ENCODE measurements around the gene KCMF1.
"Not testable (repeated sequence)": the region's sequence is repeated elsewhere in the genome, so short reads cannot be mapped to it uniquely, and the experiment has no call there.

KCMF1 gene

GRCh38 chr2:84942964-84943421 is 28.0 kb upstream of the KCMF1 start:
- no peak for DNase-seq (ENCODE audit: low read depth)
- no peak for TF ChIP-seq CTCF (conservative IDR thresholded peaks at IDR 0.05; ENCODE audit: low read depth, low read length)
- no peak overlapping the region for H3K4me3 ChIP-seq (ENCODE audit: low read length)

- TF ChIP-seq CTCF (conservative IDR thresholded peaks at IDR 0.05; ENCODE audit: low read depth, low read length): no peak
- no peak overlapping the region for H3K4me3 ChIP-seq (ENCODE audit: low read length)
- no peak for DNase-seq (ENCODE audit: low read depth)
Measured at GRCh38 chr2:84944295-84944909, 26.6 kb upstream of the KCMF1 start.

GRCh38 chr2:84945838-84946203 is 25.1 kb upstream of the KCMF1 start:
- not testable (repeated sequence) for H3K4me3 ChIP-seq (ENCODE audit: low read length); DNase-seq (ENCODE audit: low read depth)

GRCh38 chr2:84946204-84947009 is 24.6 kb upstream of the KCMF1 start:
- TF ChIP-seq CTCF (conservative IDR thresholded peaks at IDR 0.05; ENCODE audit: low read depth, low read length): no peak
- no peak overlapping the region for H3K4me3 ChIP-seq (ENCODE audit: low read length)
- no peak for DNase-seq (ENCODE audit: low read depth)

GRCh38 chr2:84947010-84947593 is 23.9 kb upstream of the KCMF1 start:
- TF ChIP-seq CTCF (conservative IDR thresholded peaks at IDR 0.05; ENCODE audit: low read depth, low read length): no peak
- H3K4me3 ChIP-seq (ENCODE audit: low read length): no peak overlapping the region
- no peak for DNase-seq (ENCODE audit: low read depth)

DNA sequence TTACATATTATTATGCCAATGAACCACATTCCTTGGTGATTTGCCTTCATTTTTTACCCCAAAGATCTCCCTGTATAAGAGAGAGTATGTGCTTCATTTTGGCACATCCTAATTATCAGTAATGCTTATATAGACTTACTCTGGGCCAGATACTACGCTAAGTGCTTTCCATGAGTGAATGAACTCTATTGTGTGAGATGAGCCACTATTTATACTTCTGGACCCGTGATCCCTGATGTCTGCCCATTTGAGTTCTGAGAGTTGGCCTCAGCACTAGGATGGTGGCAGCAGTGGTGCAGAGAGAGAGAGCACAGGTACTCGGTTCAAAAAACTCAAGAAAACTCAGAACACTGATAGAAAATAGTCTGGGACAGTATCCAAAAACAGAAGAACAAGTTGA is 17.4 kb upstream of the KCMF1 start:
- no peak overlapping the region for H3K4me3 ChIP-seq (ENCODE audit: low read length)
- DNase-seq (ENCODE audit: low read depth): no peak
- no peak for TF ChIP-seq CTCF (conservative IDR thresholded peaks at IDR 0.05; ENCODE audit: low read depth, low read length)

DNA sequence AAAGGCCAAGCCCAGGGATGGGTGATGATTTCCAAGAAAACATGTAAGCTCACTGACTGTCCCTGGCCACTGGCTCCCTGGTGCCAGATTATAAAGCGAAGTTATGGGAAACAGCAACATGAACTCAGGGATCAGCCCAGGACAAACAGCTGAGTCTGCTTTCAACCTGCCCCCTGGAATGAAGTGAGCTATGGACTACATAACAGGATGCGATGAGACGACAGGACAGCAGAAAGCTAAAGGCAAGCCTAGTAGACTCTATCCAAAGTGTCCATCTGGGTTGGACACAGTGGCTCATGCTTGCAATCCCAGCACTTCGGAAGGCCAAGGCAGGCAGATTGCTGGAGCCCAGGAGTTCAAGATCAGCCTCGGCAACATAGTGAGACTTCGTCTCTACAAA is 16.6 kb upstream of the KCMF1 start:
- H3K4me3 ChIP-seq (ENCODE audit: low read length): no peak overlapping the region
- DNase-seq (ENCODE audit: low read depth): no peak
- no peak for TF ChIP-seq CTCF (conservative IDR thresholded peaks at IDR 0.05; ENCODE audit: low read depth, low read length)

Data from retinal pigment epithelial cell (primary cell).